H9 (cell line): ENCODE data around the gene IGSF11. TPM values are rescaled to one million over a fixed set of nuclear protein-coding genes. Genes with fewer than 3 reads are reported as not detected.

Source experiments
- DNase-seq: peaks from one replicate; pipeline ENCODE4 v3.0.0-alpha.2; 2017
- H2AFZ ChIP-seq: one replicate; pipeline ENCODE4 v1.6.1; 2013; ENCODE audit warnings: mild to moderate bottlenecking, low read length, control low read depth, moderate library complexity
- H2AK5ac ChIP-seq: 2 replicates; pipeline ENCODE4 v1.6.1; 2013; ENCODE audit warnings: low read length, control low read depth, mixed read lengths; ENCODE audit not compliant: insufficient read length
- H2BK120ac ChIP-seq: one replicate; pipeline ENCODE4 v1.6.1; 2013; ENCODE audit warnings: low read depth, mild to moderate bottlenecking, low read length, control low read depth, inconsistent platforms; ENCODE audit not compliant: poor library complexity, severe bottlenecking
- H2BK12ac ChIP-seq: 2 replicates; pipeline ENCODE4 v1.6.1; 2013; ENCODE audit warnings: low read length, control low read depth, mixed read lengths, low read depth; ENCODE audit not compliant: insufficient read length
- H2BK15ac ChIP-seq: 2 replicates; pipeline ENCODE4 v1.6.1; 2013; ENCODE audit warnings: low read depth, low read length, control low read depth
- H2BK20ac ChIP-seq: one replicate; pipeline ENCODE4 v1.6.1; 2013; ENCODE audit warnings: low read depth, mild to moderate bottlenecking, low read length, control low read depth, inconsistent platforms; ENCODE audit not compliant: poor library complexity, severe bottlenecking
- H2BK5ac ChIP-seq: 2 replicates; pipeline ENCODE4 v1.6.1; 2013; ENCODE audit warnings: low read length, control low read depth, mixed read lengths; ENCODE audit not compliant: insufficient read length
- H3K14ac ChIP-seq: 2 replicates; pipeline ENCODE4 v1.6.1; 2013; ENCODE audit warnings: low read length, control low read depth; ENCODE audit not compliant: insufficient read depth
- H3K18ac ChIP-seq: 2 replicates; pipeline ENCODE4 v1.6.1; 2013; ENCODE audit warnings: low read depth, mild to moderate bottlenecking, mixed read lengths, low read length, control low read depth; ENCODE audit not compliant: insufficient read length
- H3K23ac ChIP-seq: 2 replicates; pipeline ENCODE4 v1.6.1; 2013; ENCODE audit warnings: low read length, control low read depth, mixed read lengths, low read depth; ENCODE audit not compliant: insufficient read length
- H3K23me2 ChIP-seq: 2 replicates; pipeline ENCODE4 v1.6.1; 2013; ENCODE audit warnings: low read depth, mild to moderate bottlenecking, mixed read lengths, low read length, control low read depth; ENCODE audit not compliant: insufficient read length, poor library complexity, severe bottlenecking
- H3K27ac ChIP-seq: 2 replicates; pipeline ENCODE4 v1.5.1; 2013; ENCODE audit warnings: low read length, control low read depth, mixed read lengths, low read depth; ENCODE audit not compliant: insufficient read length
- H3K27me3 ChIP-seq: 2 replicates; pipeline ENCODE4 v1.6.1; 2013; ENCODE audit warnings: low read length, control low read depth, inconsistent platforms; ENCODE audit not compliant: insufficient read depth
- H3K4ac ChIP-seq: 2 replicates; pipeline ENCODE4 v1.6.1; 2013; ENCODE audit warnings: low read depth, mild to moderate bottlenecking, control low read depth, inconsistent platforms, low read length, moderate library complexity
- H3K4me1 ChIP-seq: 2 replicates; pipeline ENCODE4 v1.6.1; 2013; ENCODE audit warnings: low read length, control low read depth, inconsistent platforms; ENCODE audit not compliant: insufficient read depth
- H3K4me2 ChIP-seq: 2 replicates; pipeline ENCODE4 v1.6.1; 2013; ENCODE audit warnings: low read length, control low read depth, mixed read lengths; ENCODE audit not compliant: insufficient read length, insufficient read depth
- H3K56ac ChIP-seq: 2 replicates; pipeline ENCODE4 v1.6.1; 2013; ENCODE audit warnings: low read depth, mild to moderate bottlenecking, mixed read lengths, low read length, control low read depth; ENCODE audit not compliant: insufficient read length
- H3K79me1 ChIP-seq: 2 replicates; pipeline ENCODE4 v1.6.1; 2013; ENCODE audit warnings: low read depth, mild to moderate bottlenecking, moderate library complexity, low read length, control low read depth, inconsistent platforms; ENCODE audit not compliant: insufficient read depth, poor library complexity, severe bottlenecking
- H3K79me2 ChIP-seq: 2 replicates; pipeline ENCODE4 v1.6.1; 2013; ENCODE audit warnings: low read length, control low read depth, inconsistent platforms; ENCODE audit not compliant: insufficient read depth
- H3K9ac ChIP-seq: 2 replicates; pipeline ENCODE4 v1.6.1; 2013; ENCODE audit warnings: low read length, control low read depth, mixed read lengths; ENCODE audit not compliant: insufficient read length; ENCODE audit errors: extremely low read depth
- H3K9me3 ChIP-seq: one replicate; pipeline ENCODE4 v1.6.1; 2013; ENCODE audit warnings: low read depth, low read length, inconsistent platforms; ENCODE audit not compliant: control insufficient read depth
- H3T11ph ChIP-seq: one replicate; pipeline ENCODE4 v1.6.1; 2013; ENCODE audit warnings: mild to moderate bottlenecking, low read length, control low read depth, inconsistent platforms
- H4K20me1 ChIP-seq: one replicate; pipeline ENCODE4 v1.6.1; 2013; ENCODE audit not compliant: control insufficient read depth, insufficient read length, insufficient read depth
- H4K5ac ChIP-seq: 2 replicates; pipeline ENCODE4 v1.6.1; 2013; ENCODE audit warnings: low read depth, mild to moderate bottlenecking, mixed read lengths, low read length, control low read depth; ENCODE audit not compliant: insufficient read length
- H4K8ac ChIP-seq: replicated peaks from 2 replicates; pipeline ENCODE4 v1.6.1; 2013; ENCODE audit warnings: low read length, control low read depth, mixed read lengths, low read depth; ENCODE audit not compliant: insufficient read length
- H4K91ac ChIP-seq: 2 replicates; pipeline ENCODE4 v1.6.1; 2013; ENCODE audit warnings: low read depth, mild to moderate bottlenecking, moderate library complexity, mixed read lengths, low read length, control low read depth; ENCODE audit not compliant: insufficient read length
- H3K27ac Mint-ChIP-seq, 3 experiments: 2 replicates in 2 of 3; 3 replicates in 1 of 3; pipeline ENCODE4 v1.8.0; 2020 to 2021; ENCODE audit warnings: mixed read lengths in 3 of 3, mild to moderate bottlenecking in 1 of 3, moderate library complexity in 1 of 3
- H3K27me3 Mint-ChIP-seq: 2 replicates; pipeline ENCODE4 v1.8.0; 2021; ENCODE audit warnings: low read depth, mild to moderate bottlenecking, moderate library complexity, mixed read lengths
- H3K36me3 Mint-ChIP-seq, 3 experiments: 2 replicates in 2 of 3; 3 replicates in 1 of 3; pipeline ENCODE4 v1.8.0; 2020 to 2021; ENCODE audit warnings: low read depth in 3 of 3, mixed read lengths in 3 of 3; ENCODE audit not compliant: insufficient read depth in 1 of 3
- H3K4me1 Mint-ChIP-seq, 2 experiments: 2 replicates each; pipeline ENCODE4 v1.8.0; 2020; ENCODE audit warnings: mixed read lengths in 2 of 2
- H3K4me3 Mint-ChIP-seq, 2 experiments: 2 replicates in 1 of 2; 3 replicates in 1 of 2; pipeline ENCODE4 v1.8.0; 2020 to 2021; ENCODE audit warnings: mild to moderate bottlenecking in 2 of 2, mixed read lengths in 2 of 2, moderate library complexity in 1 of 2
- H3K9me3 Mint-ChIP-seq, 2 experiments: 2 replicates in 1 of 2; 3 replicates in 1 of 2; pipeline ENCODE4 v1.8.0; 2020; ENCODE audit warnings: mild to moderate bottlenecking in 2 of 2, mixed read lengths in 2 of 2, moderate library complexity in 1 of 2
- WGBS: extraction: QIAGEN DNeasy Blood & Tissue Kit; methylation state at CpG from one replicate; pipeline ENCODE4 v1.1.7; 2013; ENCODE audit warnings: missing lambda C conversion rate, low lambda C conversion rate, mixed read lengths; ENCODE audit not compliant: insufficient read length; ENCODE audit errors: extremely low coverage; 5-methylcytosine and 5-hydroxymethylcytosine counted together
- total RNA-seq: library from RNA; stranded (reverse); gene quantifications from 2 replicates; pipeline ENCODE4 v1.2.1, GENCODE V29; 2021
- TF ChIP-seq, protein P1 (sequence below): fragments of 200-600 bp; sonication (generic); conservative IDR thresholded peaks from 3 replicates; pipeline ENCODE4 v1.8.0; 2021; ENCODE audit warnings: antibody characterized with exemption, mild to moderate bottlenecking

Gene IGSF11
- total RNA-seq, 1 experiment from 2014 or later = 1.6 TPM

GRCh38 chr3:118946449-118946848 lies 88.2 kb downstream of the IGSF11 start:
- H3K9me3 ChIP-seq = no peaks in the 10 kb centered on the region
- no peak overlapping the region for H3T11ph ChIP-seq
- H3K18ac ChIP-seq = no peak overlapping the region
- no peaks in the 10 kb centered on the region for H3K27me3 ChIP-seq
- no peak overlapping the region for H3K23ac ChIP-seq
- H3K23me2 ChIP-seq = no peaks in the 10 kb centered on the region
- H3K56ac ChIP-seq = no peak overlapping the region
- H3K4me2 ChIP-seq = no peak overlapping the region
- H3K79me1 ChIP-seq = no peaks in the 10 kb centered on the region
- H2BK20ac ChIP-seq = no peak overlapping the region
- H3K36me3 Mint-ChIP-seq = no peaks in the 10 kb centered on the region
- H3K27me3 Mint-ChIP-seq = no peaks in the 10 kb centered on the region
- no peak overlapping the region for H3K4me3 Mint-ChIP-seq
- H3K9me3 Mint-ChIP-seq = no peaks in the 10 kb centered on the region
- peaks cover 10 to 12% of the 10 kb centered on the region in 2 experiments; a peak in 3 of 4 replicates for H3K4me1 Mint-ChIP-seq
- H2BK15ac ChIP-seq = no peak overlapping the region
- TF ChIP-seq, protein P1, sequence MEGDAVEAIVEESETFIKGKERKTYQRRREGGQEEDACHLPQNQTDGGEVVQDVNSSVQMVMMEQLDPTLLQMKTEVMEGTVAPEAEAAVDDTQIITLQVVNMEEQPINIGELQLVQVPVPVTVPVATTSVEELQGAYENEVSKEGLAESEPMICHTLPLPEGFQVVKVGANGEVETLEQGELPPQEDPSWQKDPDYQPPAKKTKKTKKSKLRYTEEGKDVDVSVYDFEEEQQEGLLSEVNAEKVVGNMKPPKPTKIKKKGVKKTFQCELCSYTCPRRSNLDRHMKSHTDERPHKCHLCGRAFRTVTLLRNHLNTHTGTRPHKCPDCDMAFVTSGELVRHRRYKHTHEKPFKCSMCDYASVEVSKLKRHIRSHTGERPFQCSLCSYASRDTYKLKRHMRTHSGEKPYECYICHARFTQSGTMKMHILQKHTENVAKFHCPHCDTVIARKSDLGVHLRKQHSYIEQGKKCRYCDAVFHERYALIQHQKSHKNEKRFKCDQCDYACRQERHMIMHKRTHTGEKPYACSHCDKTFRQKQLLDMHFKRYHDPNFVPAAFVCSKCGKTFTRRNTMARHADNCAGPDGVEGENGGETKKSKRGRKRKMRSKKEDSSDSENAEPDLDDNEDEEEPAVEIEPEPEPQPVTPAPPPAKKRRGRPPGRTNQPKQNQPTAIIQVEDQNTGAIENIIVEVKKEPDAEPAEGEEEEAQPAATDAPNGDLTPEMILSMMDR = no peak
- H2BK5ac ChIP-seq = no peak overlapping the region
- no peak overlapping the region for H3K27ac Mint-ChIP-seq
- H3K9ac ChIP-seq = no peak overlapping the region
- H4K91ac ChIP-seq = no peak overlapping the region
- H2BK12ac ChIP-seq = no peak overlapping the region
- no peak overlapping the region for H2AFZ ChIP-seq
- H4K20me1 ChIP-seq = no peaks in the 10 kb centered on the region
- no peak overlapping the region for H4K8ac ChIP-seq
- H3K4me1 ChIP-seq = no peaks in the 10 kb centered on the region
- no peak overlapping the region for H4K5ac ChIP-seq
- H3K14ac ChIP-seq = no peak overlapping the region
- H3K4ac ChIP-seq = no peak overlapping the region
- H2BK120ac ChIP-seq = no peak overlapping the region
- WGBS = no CpG with 5 or more reads among the region's 4 CpGs
- no peak overlapping the region for H3K27ac ChIP-seq
- H2AK5ac ChIP-seq = no peak overlapping the region
- no peaks in the 10 kb centered on the region for H3K79me2 ChIP-seq
- DNase-seq = no peak
